ENCODE data around the gene SPP2. TPM values are rescaled to one million over a fixed set of nuclear protein-coding genes. Genes with fewer than 3 reads are reported as not detected.

The SPP2 gene
- total RNA-seq, 1 experiment from 2014 or later, result not detected

DNA sequence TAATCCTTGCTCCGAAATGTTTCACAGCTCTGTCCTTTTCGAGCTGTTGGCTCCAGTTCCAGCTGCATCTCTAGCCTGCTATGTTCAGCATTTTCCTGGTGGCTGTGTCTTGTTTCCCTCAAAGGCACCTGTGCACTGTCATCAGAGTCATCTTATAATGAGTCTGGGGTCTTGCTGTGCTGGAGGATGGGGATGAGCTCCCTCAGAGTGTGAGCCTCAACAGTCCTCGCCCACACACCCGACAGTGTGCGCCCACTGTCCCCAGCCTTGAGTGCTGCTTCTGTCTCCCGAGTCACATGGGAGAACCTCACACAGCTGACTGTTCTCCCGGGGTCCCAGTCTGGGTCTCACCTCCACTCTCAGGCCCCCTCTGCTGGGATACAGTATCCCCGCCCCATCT lies 25.4 kb downstream of the SPP2 start:
- POLR2A ChIA-PET, result no interaction called here
- no peaks in the 10 kb centered on the region for H3K36me3 Mint-ChIP-seq (ENCODE audit: insufficient read depth, unreplicated experiment)
- CTCF ChIA-PET, result interaction anchor here (0.9 kb wide), 1 partner anchor 14 kb away, joined by 3 read pairs; no protein-coding TSS in a partner anchor

DNA sequence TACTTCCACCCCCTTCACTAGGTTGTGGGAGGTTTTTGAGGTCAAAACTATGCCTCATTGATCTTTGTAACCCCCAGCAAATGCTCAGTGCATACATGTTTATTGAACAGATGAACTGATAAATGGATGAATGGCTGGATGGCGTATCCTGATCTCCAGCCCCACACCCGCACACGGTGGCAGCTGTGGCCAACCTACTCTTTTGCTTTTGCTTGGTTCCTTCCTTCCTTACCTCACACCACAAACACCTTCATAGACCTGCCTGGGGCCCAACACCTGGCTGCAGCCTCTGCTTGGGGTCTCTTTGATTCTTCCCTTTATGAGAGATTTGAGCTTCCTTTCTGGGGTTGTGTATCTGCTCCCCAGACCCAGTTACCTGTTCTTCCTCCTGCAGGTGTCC lies 25.9 kb downstream of the SPP2 start:
- Mint-ChIP-seq H3K36me3 (ENCODE audit: insufficient read depth, unreplicated experiment) (no peaks in the 10 kb centered on the region), H3K4me3 (ENCODE audit: unreplicated experiment) (no peak overlapping the region), H3K27me3 (ENCODE audit: insufficient read depth, unreplicated experiment) (no peaks in the 10 kb centered on the region), H3K9me3 (ENCODE audit: unreplicated experiment) (no peaks in the 10 kb centered on the region), H3K4me1 (ENCODE audit: insufficient read depth, unreplicated experiment) (no peaks in the 10 kb centered on the region), H3K27ac (ENCODE audit: low read depth, unreplicated experiment) (no peak overlapping the region)
- ChIA-PET POLR2A (no interaction called here), CTCF (interaction anchor here (0.9 kb wide), 1 partner anchor 14 kb away, joined by 3 read pairs; no protein-coding TSS in a partner anchor)
- intact Hi-C loops (cut with micrococcal nuclease), result no loop called here
- no peak for DNase-seq (ENCODE audit: unreplicated experiment)
- BruUV-seq (replicated peaks), result no TSS peak
- TF ChIP-seq, protein P1, sequence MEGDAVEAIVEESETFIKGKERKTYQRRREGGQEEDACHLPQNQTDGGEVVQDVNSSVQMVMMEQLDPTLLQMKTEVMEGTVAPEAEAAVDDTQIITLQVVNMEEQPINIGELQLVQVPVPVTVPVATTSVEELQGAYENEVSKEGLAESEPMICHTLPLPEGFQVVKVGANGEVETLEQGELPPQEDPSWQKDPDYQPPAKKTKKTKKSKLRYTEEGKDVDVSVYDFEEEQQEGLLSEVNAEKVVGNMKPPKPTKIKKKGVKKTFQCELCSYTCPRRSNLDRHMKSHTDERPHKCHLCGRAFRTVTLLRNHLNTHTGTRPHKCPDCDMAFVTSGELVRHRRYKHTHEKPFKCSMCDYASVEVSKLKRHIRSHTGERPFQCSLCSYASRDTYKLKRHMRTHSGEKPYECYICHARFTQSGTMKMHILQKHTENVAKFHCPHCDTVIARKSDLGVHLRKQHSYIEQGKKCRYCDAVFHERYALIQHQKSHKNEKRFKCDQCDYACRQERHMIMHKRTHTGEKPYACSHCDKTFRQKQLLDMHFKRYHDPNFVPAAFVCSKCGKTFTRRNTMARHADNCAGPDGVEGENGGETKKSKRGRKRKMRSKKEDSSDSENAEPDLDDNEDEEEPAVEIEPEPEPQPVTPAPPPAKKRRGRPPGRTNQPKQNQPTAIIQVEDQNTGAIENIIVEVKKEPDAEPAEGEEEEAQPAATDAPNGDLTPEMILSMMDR (IDR thresholded peaks at IDR 0.05; ENCODE audit: unreplicated experiment), result no peak

More for the DNA sequence above, 25.4 kb downstream of the SPP2 start:
- no peaks in the 10 kb centered on the region for H3K4me1 Mint-ChIP-seq (ENCODE audit: insufficient read depth, unreplicated experiment)
- TF ChIP-seq, protein P1 (IDR thresholded peaks at IDR 0.05; ENCODE audit: unreplicated experiment), result no peak
- DNase-seq (ENCODE audit: unreplicated experiment), result no peak
- H3K27me3 Mint-ChIP-seq (ENCODE audit: insufficient read depth, unreplicated experiment), result no peaks in the 10 kb centered on the region
- no TSS peak for BruUV-seq (replicated peaks)
- intact Hi-C loops (cut with micrococcal nuclease), result no loop called here
- H3K9me3 Mint-ChIP-seq (ENCODE audit: unreplicated experiment), result peaks cover 1% of the 10 kb centered on the region
- no peak overlapping the region for H3K4me3 Mint-ChIP-seq (ENCODE audit: unreplicated experiment)
- no peak overlapping the region for H3K27ac Mint-ChIP-seq (ENCODE audit: low read depth, unreplicated experiment)

DNA sequence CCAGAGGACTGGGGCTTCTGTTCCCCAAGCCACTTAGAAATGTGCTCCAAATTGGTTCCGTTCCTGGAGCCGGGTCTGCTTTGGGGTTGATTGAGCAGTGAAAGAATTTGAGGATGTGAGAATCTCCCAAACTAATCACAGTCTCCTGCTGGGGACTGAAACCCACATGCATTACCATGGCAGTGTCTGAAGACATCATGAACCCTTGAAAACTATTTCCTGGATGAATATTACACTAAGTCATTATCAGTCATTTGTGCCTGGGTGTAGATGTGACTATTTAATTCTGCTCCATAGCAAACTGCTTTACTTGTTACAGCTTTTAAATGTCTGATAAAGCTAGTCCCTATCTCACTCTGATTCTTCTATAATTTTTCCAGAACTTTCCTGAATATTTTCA lies 27.6 kb downstream of the SPP2 start:
- intact Hi-C loops (cut with micrococcal nuclease), result no loop called here
- Mint-ChIP-seq H3K9me3 (ENCODE audit: unreplicated experiment) (no peaks in the 10 kb centered on the region), H3K4me3 (ENCODE audit: unreplicated experiment) (no peak overlapping the region), H3K4me1 (ENCODE audit: insufficient read depth, unreplicated experiment) (peaks cover 8% of the 10 kb centered on the region), H3K27me3 (ENCODE audit: insufficient read depth, unreplicated experiment) (no peaks in the 10 kb centered on the region), H3K27ac (ENCODE audit: low read depth, unreplicated experiment) (no peak overlapping the region), H3K36me3 (ENCODE audit: insufficient read depth, unreplicated experiment) (no peaks in the 10 kb centered on the region)
- no peak for DNase-seq (ENCODE audit: unreplicated experiment)
- ChIA-PET POLR2A (no interaction called here), CTCF (interaction anchor here (0.7 to 1.0 kb wide), 2 partner anchors 30 to 97 kb away, joined by 3 read pairs; no protein-coding TSS in a partner anchor)
- BruUV-seq (replicated peaks), result no TSS peak
- TF ChIP-seq, protein P1 (IDR thresholded peaks at IDR 0.05; ENCODE audit: unreplicated experiment), result no peak

DNA sequence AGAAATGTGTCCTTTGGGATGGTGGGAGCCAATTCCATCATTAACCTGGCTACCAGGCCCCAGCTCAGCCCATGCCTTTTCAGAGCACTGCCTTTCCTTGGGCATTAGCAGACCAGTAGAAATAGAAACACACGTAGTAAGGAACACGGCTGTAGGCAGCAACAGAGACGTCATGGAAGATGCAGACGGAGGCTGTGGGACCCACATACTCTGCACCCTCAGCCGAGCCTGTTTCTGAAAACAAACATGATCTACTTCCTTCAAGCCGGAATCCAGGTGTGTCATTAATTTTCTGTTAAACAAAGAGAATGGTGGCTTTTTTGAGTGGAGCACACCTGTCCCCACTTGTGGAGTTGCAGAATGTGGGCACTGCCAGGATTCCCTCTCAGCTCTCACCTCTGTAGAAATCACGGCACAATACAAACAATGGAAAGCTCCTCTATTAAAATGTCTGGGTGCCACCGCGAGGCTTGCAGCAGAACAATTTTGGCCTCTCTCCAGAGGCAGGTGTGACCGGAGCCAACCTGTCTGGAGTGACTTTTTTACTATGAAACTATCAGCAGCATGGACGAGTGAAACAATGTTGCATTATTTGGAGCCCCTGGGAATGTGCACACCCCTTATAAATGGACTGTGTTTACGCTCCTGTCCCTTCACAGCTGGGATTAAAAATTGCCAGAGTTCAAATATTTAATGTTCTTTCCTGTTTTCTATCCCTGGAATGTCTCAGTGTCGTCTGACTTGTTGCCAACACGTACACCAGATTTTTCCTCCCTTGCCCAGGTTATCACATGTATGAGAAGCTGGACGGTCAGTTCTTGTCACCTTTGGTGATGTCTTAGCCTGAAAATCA lies 31.7 kb downstream of the SPP2 start:
- Mint-ChIP-seq H3K9me3 (ENCODE audit: unreplicated experiment) (no peaks in the 10 kb centered on the region), H3K27ac (ENCODE audit: low read depth, unreplicated experiment) (no peak overlapping the region), H3K4me3 (ENCODE audit: unreplicated experiment) (no peak overlapping the region), H3K4me1 (ENCODE audit: insufficient read depth, unreplicated experiment) (peaks cover 8% of the 10 kb centered on the region), H3K36me3 (ENCODE audit: insufficient read depth, unreplicated experiment) (no peaks in the 10 kb centered on the region), H3K27me3 (ENCODE audit: insufficient read depth, unreplicated experiment) (no peaks in the 10 kb centered on the region)
- intact Hi-C loops (cut with micrococcal nuclease), result no loop called here
- POLR2A ChIA-PET, result interaction anchor here (0.6 kb wide), 1 partner anchor 51 kb away, joined by 3 read pairs; no protein-coding TSS in a partner anchor
- TF ChIP-seq, protein P1 (IDR thresholded peaks at IDR 0.05; ENCODE audit: unreplicated experiment), result no peak
- BruUV-seq (replicated peaks), result no TSS peak
- peak; percentile 60 for DNase-seq (ENCODE audit: unreplicated experiment)
- CTCF ChIA-PET, result no interaction called here

Measured in MCF 10A (cell line).